ENCODE data around the gene SERTAD1. TPM values are rescaled to one million over a fixed set of nuclear protein-coding genes. Genes with fewer than 3 reads are reported as not detected.
A peak's percentile ranks its signal among the peaks of the same experiment; 100 is the strongest.
"Not testable (repeated sequence)": the region's sequence is repeated elsewhere in the genome, so short reads cannot be mapped to it uniquely, and the experiment has no call there.

SERTAD1 gene
- total RNA-seq, 1 donor from 2014 or later, result 14.2 TPM

- DNase-seq (ENCODE audit: extremely low spot score in 2 of 2), result peak in 1 of 2 donors; percentile 90
- Histone ChIP-seq H3K4me3 (peak overlapping the region; percentile 73 to 85), H3K27me3 (no peaks in the 10 kb centered on the region), H3K36me3 (no peaks in the 10 kb centered on the region), H3K9me3 (no peaks in the 10 kb centered on the region), H3K27ac (peak overlapping the region; percentile 95), H3K4me1 (peaks cover 45% of the 10 kb centered on the region)
- intact Hi-C loops (cut with DNase I), result loop anchor here (10.0 kb wide), 1 partner anchor 170 kb away; no protein-coding TSS in a partner anchor
- TF ChIP-seq POLR2AphosphoS5 (IDR thresholded peaks at IDR 0.05; ENCODE audit: insufficient read depth in 1 of 2, low read depth in 1 of 2) (peak in 1 of 2 donors; percentile 44), POLR2A (IDR thresholded peaks at IDR 0.05) (no peak), CTCF (IDR thresholded peaks at IDR 0.05) (peak in 2 of 3 experiments; percentile 65 to 86)
These were observed 38.5 kb upstream of the SERTAD1 start for GRCh38 chr19:40464059-40465024.

DNA sequence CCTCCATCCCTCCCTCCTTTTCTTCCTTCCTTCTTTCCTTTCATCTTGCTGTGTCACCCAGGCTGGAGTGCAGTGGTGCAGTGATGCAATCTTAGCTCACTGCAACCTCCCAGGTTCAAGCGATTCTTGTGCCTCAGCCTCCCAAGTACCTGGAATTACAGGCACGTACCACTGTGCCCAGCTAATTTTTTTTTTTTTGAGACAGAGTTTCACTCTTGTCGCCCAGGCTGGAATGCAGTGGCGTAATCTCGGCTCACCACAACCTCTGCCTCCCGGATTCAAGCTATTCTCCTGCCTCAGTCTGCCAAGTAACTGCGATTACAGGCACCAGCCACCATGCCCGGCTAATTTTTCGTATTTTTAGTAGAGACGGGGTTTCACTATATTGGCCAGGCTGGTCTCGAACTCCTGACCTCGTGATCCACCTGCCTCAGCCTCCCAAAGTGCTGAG, 37.8 kb upstream of the SERTAD1 start:
- Histone ChIP-seq H3K27ac (peak overlapping the region; percentile 95), H3K4me1 (peaks cover 45% of the 10 kb centered on the region), H3K4me3 (peak overlapping the region in 1 of 2 donors; percentile 9)
- intact Hi-C loops (cut with DNase I), result loop anchor here (10.0 kb wide), 1 partner anchor 171 kb away; no protein-coding TSS in a partner anchor
- H3K36me3 ChIP-seq; DNase-seq (ENCODE audit: extremely low spot score in 2 of 2); H3K27me3 ChIP-seq; H3K9me3 ChIP-seq: not testable (repeated sequence)

- peaks cover 39% of the 10 kb centered on the region for H3K4me1 ChIP-seq
- H3K27me3 ChIP-seq, result no peaks in the 10 kb centered on the region
- H3K9me3 ChIP-seq, result no peaks in the 10 kb centered on the region
- no peak overlapping the region for H3K27ac ChIP-seq
- peaks cover 0 to 10% of the 10 kb centered on the region in 2 donors for H3K36me3 ChIP-seq
- no peak for DNase-seq (ENCODE audit: extremely low spot score in 2 of 2)
- TF ChIP-seq CTCF (IDR thresholded peaks at IDR 0.05), result no peak
- intact Hi-C loops (cut with DNase I), result loop anchor here (10.0 kb wide), 1 partner anchor 173 kb away; no protein-coding TSS in a partner anchor
- no peak overlapping the region for H3K4me3 ChIP-seq
These were observed 36.0 kb upstream of the SERTAD1 start for GRCh38 chr19:40461669-40462221.

GRCh38 chr19:40460185-40460584, 34.4 kb upstream of the SERTAD1 start:
- Histone ChIP-seq H3K9me3 (no peaks in the 10 kb centered on the region), H3K27me3 (no peaks in the 10 kb centered on the region), H3K36me3 (peaks cover 0 to 17% of the 10 kb centered on the region in 2 donors), H3K4me1 (peaks cover 31% of the 10 kb centered on the region), H3K4me3 (no peak overlapping the region), H3K27ac (no peak overlapping the region)
- no peak for DNase-seq (ENCODE audit: extremely low spot score in 2 of 2)
- no peak for TF ChIP-seq POLR2AphosphoS5 (IDR thresholded peaks at IDR 0.05; ENCODE audit: insufficient read depth in 1 of 2, low read depth in 1 of 2)
- no peak for TF ChIP-seq CTCF (IDR thresholded peaks at IDR 0.05)
- no peak for TF ChIP-seq POLR2A (IDR thresholded peaks at IDR 0.05)
- intact Hi-C loops (cut with DNase I), result loop anchor here (10.0 kb wide), 1 partner anchor 175 kb away; no protein-coding TSS in a partner anchor

DNA sequence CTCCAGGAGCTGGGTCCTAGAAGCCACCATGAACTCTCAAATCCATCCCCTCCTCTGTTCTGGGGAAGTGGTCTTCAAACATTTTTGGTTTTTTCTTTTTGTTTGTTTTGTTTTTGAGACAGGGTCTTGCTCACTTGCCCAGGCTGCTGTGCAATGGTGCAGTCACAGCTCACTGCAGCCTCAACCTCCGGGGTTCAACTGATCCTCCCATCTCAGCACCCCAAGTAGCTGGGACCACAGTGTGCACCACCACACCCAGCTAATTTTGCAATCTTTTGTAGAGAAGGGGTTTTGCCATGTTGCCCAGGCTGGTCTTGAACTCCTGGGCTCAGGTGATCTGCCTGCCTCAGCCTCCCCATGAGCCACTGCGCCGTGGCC, 32.8 kb upstream of the SERTAD1 start:
- H3K4me3 ChIP-seq, result no peak overlapping the region
- TF ChIP-seq CTCF (IDR thresholded peaks at IDR 0.05) (no peak), POLR2AphosphoS5 (IDR thresholded peaks at IDR 0.05; ENCODE audit: insufficient read depth in 1 of 2, low read depth in 1 of 2) (no peak), POLR2A (IDR thresholded peaks at IDR 0.05) (no peak)
- DNase-seq (ENCODE audit: extremely low spot score in 2 of 2), result no peak
- peaks cover 15% of the 10 kb centered on the region for H3K4me1 ChIP-seq
- no peak overlapping the region for H3K27ac ChIP-seq
- no peaks in the 10 kb centered on the region for H3K27me3 ChIP-seq
- H3K9me3 ChIP-seq, result no peaks in the 10 kb centered on the region
- intact Hi-C loops (cut with DNase I), result no loop called here
- peaks cover 0 to 19% of the 10 kb centered on the region in 2 donors for H3K36me3 ChIP-seq

Data from vagina (tissue), 2 donors.